K562 (cell line): ENCODE data around the gene PIK3R5. TPM values are rescaled to one million over a fixed set of nuclear protein-coding genes. Genes with fewer than 3 reads are reported as not detected.

Source experiments
- ATAC-seq: fragments of 200-7000 bp; cut with Tn5 transposase; 3 replicates; pipeline ENCODE4 v1.9.1; 2020; ENCODE audit warnings: moderate library complexity
- BruUV-seq: library from RNA; stranded (reverse); fragments of 400-500 nt; replicated peaks from 2 replicates; lab custom pipeline; 2021; lab: Mats Ljungman, UMichigan
- CTCF ChIA-PET: fragments of 300-600 bp; formaldehyde crosslinking; extraction: SDS; loops from one replicate; lab custom pipeline; 2021; ENCODE audit warnings: low intra/inter-chr PET ratio; lab: Yijun Ruan, JAX
- POLR2A ChIA-PET: fragments of 300-600, 350-650 bp; sonication (Branson Sonifier 250); formaldehyde crosslinking; extraction: SDS; loops from one replicate; lab custom pipeline; 2021; ENCODE audit warnings: antibody characterized with exemption, inconsistent platforms; lab: Yijun Ruan, JAX
- DNase-seq, 4 experiments: peaks; one replicate each; pipeline versions ENCODE4 v3.0.0 to v3.0.0-alpha.2; 2011 to 2018; ENCODE audit warnings: low spot score in 3 of 4, mixed read lengths in 3 of 4; ENCODE audit errors: extremely low read depth in 1 of 4
- FAIRE-seq: peaks from 2 replicates; lab custom pipeline; 2011; peaks lifted over from hg19 to GRCh38; lab: Jason Lieb, UNC
- H2AFZ ChIP-seq: 2 replicates; pipeline ENCODE4 v1.6.0; 2011; ENCODE audit warnings: low read depth, low read length, control low read depth, inconsistent platforms
- H3K27ac ChIP-seq: fragments of 200-600 bp; 3 replicates; pipeline ENCODE4 v1.8.0; 2011; ENCODE audit warnings: low read depth, mild to moderate bottlenecking, control low read depth, inconsistent platforms, low read length, moderate library complexity, mixed read lengths; ENCODE audit errors: extremely low read depth
- H3K27me3 ChIP-seq, 2 experiments: fragments of 300-600 bp in 1 of 2; 2 replicates in 1 of 2; 3 replicates in 1 of 2; pipeline versions ENCODE4 v1.6.0 to v1.8.0; 2011; ENCODE audit warnings: inconsistent platforms in 2 of 2, low read length in 2 of 2, mild to moderate bottlenecking in 1 of 2, mixed read lengths in 1 of 2, moderate library complexity in 1 of 2; ENCODE audit not compliant: control insufficient read depth in 2 of 2, insufficient read depth in 2 of 2
- H3K36me3 ChIP-seq: fragments of 300-600 bp; 3 replicates; pipeline ENCODE4 v1.8.0; 2011; ENCODE audit warnings: mild to moderate bottlenecking, low read length, inconsistent platforms; ENCODE audit not compliant: control insufficient read depth, insufficient read depth
- H3K4me1 ChIP-seq, 2 experiments: fragments of 200-600 bp in 1 of 2; replicated peaks in 1 of 2; 2 replicates in 1 of 2; 3 replicates in 1 of 2; pipeline versions ENCODE4 v1.5.1 to v1.8.0; 2011; ENCODE audit warnings: inconsistent platforms in 2 of 2, low read length in 2 of 2, mild to moderate bottlenecking in 1 of 2, mixed read lengths in 1 of 2, moderate library complexity in 1 of 2; ENCODE audit not compliant: control insufficient read depth in 2 of 2, insufficient read depth in 2 of 2
- H3K4me2 ChIP-seq: 2 replicates; pipeline ENCODE4 v1.6.1; 2011; ENCODE audit warnings: low read length, control low read depth, inconsistent platforms, mixed read lengths; ENCODE audit not compliant: insufficient read depth
- H3K4me3 ChIP-seq: fragments of 200-600 bp; sonication (generic), shearing (Covaris generic); 2 replicates; pipeline ENCODE4 v1.5.1; 2016; ENCODE audit warnings: control low read depth, inconsistent platforms
- H3K79me2 ChIP-seq: fragments of 200-600 bp; 3 replicates; pipeline ENCODE4 v1.8.0; 2011; ENCODE audit warnings: low read length, inconsistent platforms; ENCODE audit not compliant: control insufficient read depth, insufficient read depth
- H3K9ac ChIP-seq, 2 experiments: 2 replicates each; pipeline versions ENCODE4 v1.6.0 to v1.6.1; 2011; ENCODE audit warnings: low read depth in 2 of 2, low read length in 2 of 2, control low read depth in 1 of 2, inconsistent platforms in 1 of 2, mild to moderate bottlenecking in 1 of 2, mixed read lengths in 1 of 2; ENCODE audit not compliant: insufficient read depth in 1 of 2
- H3K9me1 ChIP-seq: one replicate; pipeline ENCODE4 v1.6.0; 2011; ENCODE audit warnings: inconsistent platforms, mild to moderate bottlenecking, low read length, moderate library complexity; ENCODE audit not compliant: control insufficient read depth, insufficient read depth
- H3K9me3 ChIP-seq: replicated peaks from 2 replicates; pipeline ENCODE4 v1.5.1; 2011; ENCODE audit warnings: low read depth, low read length, inconsistent platforms; ENCODE audit not compliant: control insufficient read depth, insufficient read depth
- H4K20me1 ChIP-seq: replicated peaks from 2 replicates; pipeline ENCODE4 v1.6.1; 2011; ENCODE audit warnings: low read length, inconsistent platforms, mixed read lengths; ENCODE audit not compliant: control insufficient read depth, insufficient read depth
- CEBPG ChIP-seq, 3 experiments: fragments of 200-800 bp in 1 of 3; sonication (Bioruptor generic) in 1 of 3; sonication (generic) in 1 of 3; formaldehyde crosslinking in 1 of 3; IDR thresholded peaks in 2 of 3; conservative IDR thresholded peaks in 1 of 3; 2 replicates each; pipeline versions ENCODE4 v1.6.1 to v1.8.0; 2016 to 2022; ENCODE audit warnings: missing compliant biosample characterization in 2 of 3, missing genetic modification characterization in 2 of 3, mild to moderate bottlenecking in 1 of 3, missing genetic modification reagents in 1 of 3
- ZBED1 ChIP-seq: IDR thresholded peaks from 2 replicates; pipeline ENCODE4 v1.6.1; 2014
- WGBS: fragments of 100-300 bp; shearing (Covaris generic); methylation state at CpG from one replicate; pipeline ENCODE4 v1.1.6; 2016; ENCODE audit warnings: low coverage, mixed read lengths; ENCODE audit not compliant: insufficient coverage; ENCODE audit errors: missing lambda C conversion rate; 5-methylcytosine and 5-hydroxymethylcytosine counted together
- in situ Hi-C: fragments of 300-500 bp; cut with MboI; formaldehyde crosslinking; loops from 4 replicates; pipeline ENCODE4 v1.15.0; 2018; ENCODE audit warnings: inconsistent platforms, mixed read lengths
- intact Hi-C: fragments of 100-400 bp; cut with micrococcal nuclease; formaldehyde crosslinking; loops from 2 replicates; pipeline ENCODE4 v1.14.2; 2022
- polyA plus RNA-seq, 8 experiments: library from polyadenylated mRNA; depleted of rRNA in 4 of 8; stranded (reverse) in 5 of 8; unstranded in 3 of 8; fragments of >200 nt; fragmentation: Nextera tagmentation in 2 of 8; fragmentation: Illumina TruSeq in 1 of 8; extraction: Ambion mirVana in 2 of 8; extraction: Trizol in 1 of 8; gene quantifications; 2 replicates each; pipeline versions ENCODE4 v1.2.1 to v1.2.3, GENCODE V29; 2011 to 2014; ENCODE audit warnings: inconsistent platforms in 1 of 8, missing spikeins in 1 of 8
- total RNA-seq, 7 experiments: library from RNA; depleted of rRNA in 6 of 7; stranded (reverse); fragments of >200 nt in 6 of 7; fragmentation: Illumina TruSeq in 2 of 7; extraction: Trizol in 2 of 7; gene quantifications; 2 replicates each; pipeline versions ENCODE4 v1.2.1 to v1.2.3, GENCODE V29; 2011 to 2021; ENCODE audit warnings: low replicate concordance in 1 of 7
- TF ChIP-seq, protein P1 (sequence below), 2 experiments: fragments of 450-650 bp; formaldehyde crosslinking in 1 of 2; IDR thresholded peaks; 2 replicates each; pipeline versions ENCODE4 v1.4.0 to v1.6.1; 2014 to 2020; ENCODE audit warnings: mild to moderate bottlenecking in 2 of 2, borderline replicate concordance in 1 of 2, low read depth in 1 of 2
- TF ChIP-seq, protein P2 (sequence below): fragments of 250-450 bp; sonication (Bioruptor Pico); IDR thresholded peaks from 2 replicates; pipeline ENCODE4 v1.4.0; 2020; ENCODE audit warnings: borderline replicate concordance
- TF ChIP-seq, protein P3 (sequence below), 2 experiments: fragments of 450-650 bp in 1 of 2; IDR thresholded peaks; 2 replicates each; pipeline ENCODE4 v1.6.1; 2011 to 2017; ENCODE audit warnings: low read depth in 2 of 2, antibody characterized with exemption in 1 of 2, borderline replicate concordance in 1 of 2, low read length in 1 of 2, mild to moderate bottlenecking in 1 of 2, mixed read lengths in 1 of 2; ENCODE audit not compliant: control insufficient read depth in 1 of 2

PIK3R5 gene
- total and polyA plus RNA-seq, 9 of the 15 experiments (the other 6 are each of a cell fraction or from before 2014, with no cell fraction given) = 0.01 to 0.38 TPM; not detected in 7

DNA sequence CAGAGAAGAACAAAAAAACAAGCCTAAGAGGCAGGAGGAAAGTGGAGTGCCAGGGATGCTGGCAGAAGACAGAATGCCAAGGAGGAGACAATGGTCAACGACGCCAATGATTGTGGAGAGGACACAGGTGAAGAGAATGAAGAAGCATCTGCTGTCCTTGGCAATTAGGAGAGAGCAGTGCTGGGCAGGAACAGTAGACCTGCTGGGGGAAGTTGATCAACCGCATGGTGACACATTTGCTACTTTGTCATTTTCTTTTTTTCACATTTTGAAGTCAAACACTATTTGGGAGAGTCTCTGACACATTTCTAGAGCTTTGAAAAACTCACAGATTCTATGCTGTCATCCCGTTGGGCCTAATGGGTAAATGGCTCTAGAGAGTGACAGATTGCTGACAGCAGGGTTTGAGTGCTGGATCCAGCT lies 97.0 kb downstream of the PIK3R5 start:
- ChIA-PET POLR2A (interaction anchor here (0.5 kb wide), 1 partner anchor 29 kb away, joined by 3 read pairs; no protein-coding TSS in a partner anchor), CTCF (no interaction called here)
- ATAC-seq = no peak
- 3% methylated on average over 4 of the region's 4 CpGs for WGBS
- DNase-seq = no peak
- no peak overlapping the region for H3K27ac ChIP-seq
- H3K4me2 ChIP-seq = no peak overlapping the region
- no peaks in the 10 kb centered on the region for H3K79me2 ChIP-seq
- no peaks in the 10 kb centered on the region for H4K20me1 ChIP-seq
- H3K27me3 ChIP-seq = peaks cover 0 to 22% of the 10 kb centered on the region in 2 experiments; a peak in 2 of 5 replicates
- H3K9ac ChIP-seq = no peak overlapping the region
- FAIRE-seq = no peak
- in situ Hi-C loops (no loop called here), intact Hi-C loops (no loop called here)
- H3K9me1 ChIP-seq = no peaks in the 10 kb centered on the region
- no peak overlapping the region for H3K4me3 ChIP-seq
- no peaks in the 10 kb centered on the region for H3K9me3 ChIP-seq
- H2AFZ ChIP-seq = no peak overlapping the region
- H3K36me3 ChIP-seq = no peaks in the 10 kb centered on the region
- no peaks in the 10 kb centered on the region for H3K4me1 ChIP-seq
- BruUV-seq = no TSS peak
- TF ChIP-seq, protein P1, sequence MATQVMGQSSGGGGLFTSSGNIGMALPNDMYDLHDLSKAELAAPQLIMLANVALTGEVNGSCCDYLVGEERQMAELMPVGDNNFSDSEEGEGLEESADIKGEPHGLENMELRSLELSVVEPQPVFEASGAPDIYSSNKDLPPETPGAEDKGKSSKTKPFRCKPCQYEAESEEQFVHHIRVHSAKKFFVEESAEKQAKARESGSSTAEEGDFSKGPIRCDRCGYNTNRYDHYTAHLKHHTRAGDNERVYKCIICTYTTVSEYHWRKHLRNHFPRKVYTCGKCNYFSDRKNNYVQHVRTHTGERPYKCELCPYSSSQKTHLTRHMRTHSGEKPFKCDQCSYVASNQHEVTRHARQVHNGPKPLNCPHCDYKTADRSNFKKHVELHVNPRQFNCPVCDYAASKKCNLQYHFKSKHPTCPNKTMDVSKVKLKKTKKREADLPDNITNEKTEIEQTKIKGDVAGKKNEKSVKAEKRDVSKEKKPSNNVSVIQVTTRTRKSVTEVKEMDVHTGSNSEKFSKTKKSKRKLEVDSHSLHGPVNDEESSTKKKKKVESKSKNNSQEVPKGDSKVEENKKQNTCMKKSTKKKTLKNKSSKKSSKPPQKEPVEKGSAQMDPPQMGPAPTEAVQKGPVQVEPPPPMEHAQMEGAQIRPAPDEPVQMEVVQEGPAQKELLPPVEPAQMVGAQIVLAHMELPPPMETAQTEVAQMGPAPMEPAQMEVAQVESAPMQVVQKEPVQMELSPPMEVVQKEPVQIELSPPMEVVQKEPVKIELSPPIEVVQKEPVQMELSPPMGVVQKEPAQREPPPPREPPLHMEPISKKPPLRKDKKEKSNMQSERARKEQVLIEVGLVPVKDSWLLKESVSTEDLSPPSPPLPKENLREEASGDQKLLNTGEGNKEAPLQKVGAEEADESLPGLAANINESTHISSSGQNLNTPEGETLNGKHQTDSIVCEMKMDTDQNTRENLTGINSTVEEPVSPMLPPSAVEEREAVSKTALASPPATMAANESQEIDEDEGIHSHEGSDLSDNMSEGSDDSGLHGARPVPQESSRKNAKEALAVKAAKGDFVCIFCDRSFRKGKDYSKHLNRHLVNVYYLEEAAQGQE (IDR thresholded peaks at IDR 0.05; ENCODE audit: borderline replicate concordance) = no peak
- TF ChIP-seq, protein P1 (CRISPR knock-in tag; IDR thresholded peaks at IDR 0.05; ENCODE audit: low read depth) = no peak
- TF ChIP-seq, protein P2, sequence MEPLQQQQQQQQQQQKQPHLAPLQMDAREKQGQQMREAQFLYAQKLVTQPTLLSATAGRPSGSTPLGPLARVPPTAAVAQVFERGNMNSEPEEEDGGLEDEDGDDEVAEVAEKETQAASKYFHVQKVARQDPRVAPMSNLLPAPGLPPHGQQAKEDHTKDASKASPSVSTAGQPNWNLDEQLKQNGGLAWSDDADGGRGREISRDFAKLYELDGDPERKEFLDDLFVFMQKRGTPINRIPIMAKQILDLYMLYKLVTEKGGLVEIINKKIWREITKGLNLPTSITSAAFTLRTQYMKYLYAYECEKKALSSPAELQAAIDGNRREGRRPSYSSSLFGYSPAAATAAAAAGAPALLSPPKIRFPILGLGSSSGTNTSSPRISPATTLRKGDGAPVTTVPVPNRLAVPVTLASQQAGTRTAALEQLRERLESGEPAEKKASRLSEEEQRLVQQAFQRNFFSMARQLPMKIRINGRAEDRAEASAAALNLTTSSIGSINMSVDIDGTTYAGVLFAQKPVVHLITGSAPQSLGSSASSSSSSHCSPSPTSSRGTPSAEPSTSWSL (CRISPR knock-in tag) = no peak
- TF ChIP-seq ZBED1 = no peak
- TF ChIP-seq, protein P3, sequence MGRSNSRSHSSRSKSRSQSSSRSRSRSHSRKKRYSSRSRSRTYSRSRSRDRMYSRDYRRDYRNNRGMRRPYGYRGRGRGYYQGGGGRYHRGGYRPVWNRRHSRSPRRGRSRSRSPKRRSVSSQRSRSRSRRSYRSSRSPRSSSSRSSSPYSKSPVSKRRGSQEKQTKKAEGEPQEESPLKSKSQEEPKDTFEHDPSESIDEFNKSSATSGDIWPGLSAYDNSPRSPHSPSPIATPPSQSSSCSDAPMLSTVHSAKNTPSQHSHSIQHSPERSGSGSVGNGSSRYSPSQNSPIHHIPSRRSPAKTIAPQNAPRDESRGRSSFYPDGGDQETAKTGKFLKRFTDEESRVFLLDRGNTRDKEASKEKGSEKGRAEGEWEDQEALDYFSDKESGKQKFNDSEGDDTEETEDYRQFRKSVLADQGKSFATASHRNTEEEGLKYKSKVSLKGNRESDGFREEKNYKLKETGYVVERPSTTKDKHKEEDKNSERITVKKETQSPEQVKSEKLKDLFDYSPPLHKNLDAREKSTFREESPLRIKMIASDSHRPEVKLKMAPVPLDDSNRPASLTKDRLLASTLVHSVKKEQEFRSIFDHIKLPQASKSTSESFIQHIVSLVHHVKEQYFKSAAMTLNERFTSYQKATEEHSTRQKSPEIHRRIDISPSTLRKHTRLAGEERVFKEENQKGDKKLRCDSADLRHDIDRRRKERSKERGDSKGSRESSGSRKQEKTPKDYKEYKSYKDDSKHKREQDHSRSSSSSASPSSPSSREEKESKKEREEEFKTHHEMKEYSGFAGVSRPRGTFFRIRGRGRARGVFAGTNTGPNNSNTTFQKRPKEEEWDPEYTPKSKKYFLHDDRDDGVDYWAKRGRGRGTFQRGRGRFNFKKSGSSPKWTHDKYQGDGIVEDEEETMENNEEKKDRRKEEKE (IDR thresholded peaks at IDR 0.05; ENCODE audit: borderline replicate concordance in 1 of 2, control insufficient read depth in 1 of 2, low read depth in 2 of 2, low read length in 1 of 2) = no peak
- no peak for TF ChIP-seq CEBPG (CRISPR knock-in tag; IDR thresholded peaks at IDR 0.05)
- TF ChIP-seq CEBPG (tag; conservative IDR thresholded peaks at IDR 0.05 in 1 of 2, IDR thresholded peaks at IDR 0.05 in 1 of 2) = no peak
